GM19324 (cell line): Measurements from ENCODE around the gene GTPBP2.
"Not testable (repeated sequence)": the region's sequence is repeated elsewhere in the genome, so short reads cannot be mapped to it uniquely, and the experiment has no call there.

Source experiments
- ATAC-seq: cut with Tn5 transposase; IDR thresholded peaks from one replicate; pipeline ENCODE4 v1.9.1; 2021; ENCODE audit warnings: mild to moderate bottlenecking, moderate library complexity; ENCODE audit not compliant: unreplicated experiment, low FRiP score

Gene GTPBP2

DNA sequence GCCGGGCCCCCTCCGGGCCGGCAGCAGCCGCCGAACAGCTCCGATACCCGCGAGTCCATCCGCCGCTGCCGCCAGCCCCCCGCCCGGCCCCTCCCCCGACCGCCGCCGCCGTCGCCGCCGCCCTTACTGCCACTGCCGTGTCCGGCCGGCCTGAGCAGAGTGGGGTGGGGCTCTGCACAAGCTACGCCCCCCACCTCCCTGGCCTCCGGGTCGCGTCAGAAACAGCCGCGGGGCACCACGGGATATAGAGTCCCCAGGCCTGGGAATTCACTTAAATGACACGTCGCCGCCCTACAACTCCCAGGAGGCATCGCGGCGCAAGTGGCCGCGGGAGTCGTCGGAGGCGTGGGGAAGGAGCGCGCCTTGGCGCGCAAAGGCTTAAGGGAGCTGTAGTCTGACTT lies at the start of gene GTPBP2:
Gene GTPBP2 (minus strand): TSS at position 161 of the 401 bp plus-strand sequence. CDS start 102 bp downstream, at position 59.
- ATAC-seq, result peak; percentile 86

DNA sequence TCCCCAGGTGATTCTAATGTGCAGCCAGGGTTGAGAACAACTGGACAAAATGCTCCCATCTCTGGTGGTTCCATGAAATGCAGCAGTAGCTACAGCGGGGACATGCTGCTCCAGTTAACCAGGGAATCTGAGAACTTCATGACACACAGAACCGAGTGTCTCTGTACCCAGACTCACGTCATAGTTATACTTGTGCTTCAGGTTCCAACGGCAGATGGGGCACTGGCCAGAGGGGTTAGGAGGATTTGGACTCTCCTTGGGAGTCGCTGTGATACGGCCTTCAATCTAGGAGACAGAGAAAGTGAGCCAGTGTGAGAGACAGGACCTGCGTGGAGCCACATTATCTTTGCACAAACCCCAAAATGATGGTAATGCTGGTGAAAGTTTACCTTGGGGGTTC lies 49.3 kb upstream of the GTPBP2 start:
- ATAC-seq, result no peak

DNA sequence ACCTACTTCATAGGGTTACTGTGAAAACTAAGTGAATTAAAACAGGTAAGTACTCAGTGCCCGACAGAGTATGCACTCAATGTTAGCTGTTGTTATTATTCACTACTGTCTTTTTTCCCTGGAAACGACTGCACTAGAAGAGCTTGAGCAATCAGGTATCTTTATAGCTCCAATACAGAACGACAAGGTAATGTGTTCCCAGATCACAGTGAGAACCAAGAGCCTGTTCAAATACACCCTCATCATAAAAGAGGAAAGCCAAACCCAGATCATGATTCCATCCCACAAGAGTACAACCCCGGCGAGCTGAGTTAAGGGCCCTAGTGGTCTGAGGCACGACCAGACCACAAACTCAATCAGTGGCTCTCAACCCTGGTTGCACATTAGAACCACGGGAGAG lies 48.7 kb upstream of the GTPBP2 start:
- no peak for ATAC-seq

- no peak for ATAC-seq
These were observed 48.0 kb upstream of the GTPBP2 start for GRCh38 chr6:43676962-43677606.

DNA sequence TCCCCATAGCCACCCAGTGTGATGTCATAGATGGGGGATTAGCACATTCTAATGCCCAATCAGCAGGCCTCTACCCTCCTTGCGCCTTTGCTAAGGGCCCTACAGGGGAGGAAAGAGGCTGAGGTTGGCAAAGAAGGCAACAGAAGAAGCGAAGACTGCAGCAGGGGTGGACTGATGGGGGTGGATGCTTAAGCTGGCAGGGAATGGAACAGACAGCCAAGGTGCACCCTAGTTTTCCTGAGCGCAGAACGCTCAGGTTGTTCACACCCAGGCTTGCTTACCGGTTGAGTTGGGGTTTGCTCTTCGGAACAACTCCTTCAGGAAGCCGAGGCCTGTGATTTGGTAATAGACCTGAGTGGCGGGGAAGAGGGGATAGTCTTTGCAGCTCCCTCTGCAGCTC lies 45.9 kb upstream of the GTPBP2 start:
- no peak for ATAC-seq

GRCh38 chr6:43674291-43674690 lies 45.2 kb upstream of the GTPBP2 start:
- no peak for ATAC-seq

DNA sequence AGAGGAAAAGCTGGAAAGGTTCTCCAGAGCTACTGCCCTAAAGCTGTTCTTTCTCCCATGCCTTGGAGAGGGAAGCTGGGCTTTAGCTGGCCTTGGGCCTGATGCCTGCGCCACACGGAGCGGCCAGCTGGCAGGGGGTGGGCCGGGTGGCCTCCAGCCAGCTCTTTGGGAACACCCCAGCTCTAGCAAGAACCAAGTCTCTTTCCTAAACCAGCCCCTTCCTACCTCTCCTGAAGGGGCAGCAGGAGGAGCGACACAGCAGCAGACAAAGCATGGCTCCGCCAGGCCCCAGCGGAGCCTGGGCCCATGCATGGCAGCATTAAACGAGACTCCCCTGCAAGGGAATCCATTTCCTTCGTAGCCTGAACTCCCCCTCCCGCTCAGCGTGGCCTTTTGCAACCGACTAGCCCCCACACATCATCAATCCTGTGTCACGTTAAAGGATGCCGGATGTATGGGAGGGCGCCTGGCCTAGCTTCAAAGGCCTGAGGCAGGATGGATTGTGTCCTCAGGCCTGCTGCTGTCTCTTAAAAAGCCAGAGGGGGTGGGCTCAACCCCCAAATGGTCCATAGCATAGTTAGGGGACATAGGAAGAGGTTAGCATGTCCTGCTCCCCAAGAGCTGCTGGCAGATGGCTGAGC lies 44.5 kb upstream of the GTPBP2 start:
- ATAC-seq, result no peak

- no peak for ATAC-seq
These were observed 43.0 kb upstream of the GTPBP2 start for GRCh38 chr6:43671801-43672690.

DNA sequence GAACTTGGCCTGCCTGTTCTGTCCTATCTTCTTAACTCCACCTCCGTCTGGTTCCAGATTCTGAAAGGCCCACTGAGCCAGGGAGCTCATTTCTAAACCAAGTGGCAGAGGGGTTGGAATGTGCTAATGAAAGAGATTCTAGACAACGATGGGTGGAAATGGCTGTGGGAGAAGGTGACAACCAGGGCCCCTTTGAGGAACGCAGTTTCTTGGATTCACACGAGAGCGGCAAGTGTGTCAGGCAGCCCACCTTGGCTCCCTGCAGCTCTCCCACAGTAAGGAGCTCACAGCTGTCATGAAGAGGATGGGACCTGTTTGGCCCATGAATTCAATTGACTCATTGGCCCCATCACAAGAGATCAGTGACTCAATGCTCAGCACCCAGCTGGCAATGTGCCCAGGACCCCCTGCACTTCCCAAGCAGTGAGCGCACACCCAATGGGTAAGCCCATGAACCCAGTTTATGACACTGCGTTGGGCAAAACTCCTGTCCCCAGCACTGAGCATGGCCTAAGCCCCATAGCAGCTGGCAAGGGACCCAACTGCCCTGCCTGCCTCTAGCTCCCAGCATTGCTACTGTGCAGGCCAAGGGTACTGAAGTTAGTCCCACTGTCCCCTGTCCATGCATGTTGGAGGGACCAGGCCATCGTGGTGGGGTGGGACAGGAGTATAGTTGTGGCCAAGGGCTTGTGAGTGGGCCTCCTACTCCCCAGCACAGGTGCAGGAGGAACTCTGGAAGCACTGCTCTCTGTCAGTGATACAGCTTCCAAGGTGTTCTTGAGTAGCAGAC lies 42.1 kb upstream of the GTPBP2 start:
- no peak for ATAC-seq

DNA sequence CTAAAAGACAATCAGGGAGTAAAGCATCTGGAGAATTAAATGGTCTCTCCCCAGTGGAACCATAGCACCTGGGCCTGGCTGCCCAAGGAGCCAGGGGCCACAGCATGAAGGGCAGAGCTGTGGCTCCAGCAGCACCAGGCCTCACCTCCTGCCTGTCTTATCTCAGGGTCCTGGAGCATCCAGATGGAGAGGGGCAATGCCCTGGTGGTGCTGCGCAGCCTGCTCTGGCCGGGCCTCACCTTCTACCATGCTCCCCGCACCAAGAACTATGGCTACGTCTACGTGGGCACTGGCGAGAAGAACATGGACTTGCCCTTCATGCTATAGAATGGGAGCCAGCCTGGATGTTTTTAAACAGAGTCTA lies 41.5 kb upstream of the GTPBP2 start:
- no peak for ATAC-seq

GRCh38 chr6:43669922-43670622 lies 41.0 kb upstream of the GTPBP2 start:
- no peak for ATAC-seq

DNA sequence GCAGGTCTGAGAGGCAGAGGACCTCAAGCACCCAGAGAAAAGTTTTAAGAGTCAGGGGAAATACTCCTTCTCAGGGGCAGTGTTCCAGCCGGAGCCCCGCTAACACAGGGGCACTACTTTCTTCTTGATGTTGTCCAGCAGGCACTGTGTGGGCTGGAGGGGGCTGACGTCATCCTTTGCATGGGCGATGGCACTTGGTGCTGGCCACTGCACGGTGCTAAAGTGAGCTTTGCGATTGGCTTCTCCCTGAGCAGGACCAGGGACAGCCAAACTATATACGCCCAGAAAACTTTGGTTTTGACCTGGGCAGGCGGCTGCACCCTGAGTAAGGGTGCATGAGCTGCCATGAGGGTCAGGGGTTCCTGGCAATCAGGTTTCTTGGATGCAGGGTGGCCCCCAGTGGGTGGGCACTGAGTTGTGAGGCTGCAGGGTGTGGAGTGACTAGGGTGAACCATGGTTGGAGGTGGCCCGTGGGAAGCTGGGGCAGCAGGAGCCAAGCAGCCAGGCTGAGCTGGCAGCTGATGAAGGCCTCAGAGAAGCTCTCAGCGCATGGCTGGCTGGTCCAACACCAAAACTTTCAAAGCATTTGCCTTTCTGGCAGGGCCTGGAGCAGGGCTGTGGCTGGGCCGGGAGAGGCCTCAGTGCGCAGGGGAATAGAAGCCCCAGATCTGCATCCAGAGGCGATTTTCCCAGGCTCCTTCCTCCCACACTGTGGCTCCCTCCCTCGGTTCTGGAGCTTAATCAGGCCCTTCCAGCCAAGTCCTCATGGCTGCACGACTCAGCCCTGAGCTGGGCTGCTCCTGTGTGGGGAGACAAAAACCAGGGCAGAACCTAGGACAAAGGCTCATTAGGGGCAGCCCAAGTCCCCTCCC lies 40.2 kb upstream of the GTPBP2 start:
- ATAC-seq, result no peak

- ATAC-seq, result no peak
These were observed 39.3 kb upstream of the GTPBP2 start for GRCh38 chr6:43668151-43669028.

DNA sequence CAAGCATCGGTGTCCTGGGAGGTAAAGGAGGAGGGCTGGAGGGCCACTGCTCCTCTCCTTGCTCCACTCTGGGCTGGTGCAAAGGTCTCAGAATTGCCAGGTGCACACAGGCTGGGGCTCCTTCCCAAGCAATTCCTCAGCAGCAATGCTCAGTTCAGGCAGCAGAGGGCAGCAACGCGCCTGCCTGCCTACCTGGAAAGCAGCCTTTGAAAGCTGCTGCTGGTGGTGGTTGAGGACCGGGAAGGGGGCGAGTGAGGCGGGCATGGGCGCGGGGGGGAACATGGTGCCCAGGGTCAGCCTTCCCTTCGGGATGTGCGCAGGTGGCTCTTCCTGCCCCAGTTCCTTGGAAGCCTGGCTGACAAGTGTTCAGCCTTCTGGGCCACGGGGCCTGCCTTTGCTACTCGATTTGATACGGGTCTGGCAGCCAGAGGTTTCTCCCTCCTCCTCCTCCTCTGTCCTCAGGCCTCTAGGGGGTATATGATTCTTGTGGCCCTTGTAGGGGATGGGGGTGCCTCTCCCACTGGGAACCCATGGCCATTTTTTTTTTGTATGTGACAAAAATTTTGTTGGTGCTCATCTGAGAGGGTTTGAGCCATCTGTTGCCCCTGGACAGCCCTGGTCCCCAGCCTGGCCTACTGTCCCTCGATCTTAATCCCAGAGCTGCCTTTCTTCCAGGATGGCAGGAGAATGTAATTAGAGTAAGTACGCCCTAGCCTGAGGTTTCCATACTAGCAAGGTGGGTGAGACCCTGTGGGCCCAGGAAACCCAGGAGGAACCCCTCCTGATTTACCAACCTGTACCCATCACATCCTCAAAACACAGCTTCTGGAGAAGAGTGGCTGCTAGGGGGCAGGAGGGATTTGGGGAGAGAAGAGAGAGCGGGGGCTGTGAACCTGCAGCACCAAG lies 38.4 kb upstream of the GTPBP2 start:
- no peak for ATAC-seq

GRCh38 chr6:43666196-43666920 lies 37.3 kb upstream of the GTPBP2 start:
- ATAC-seq, result no peak

- no peak for ATAC-seq
These were observed 36.3 kb upstream of the GTPBP2 start for GRCh38 chr6:43665376-43665775.

GRCh38 chr6:43662948-43663347 lies 33.9 kb upstream of the GTPBP2 start:
- not testable (repeated sequence) for ATAC-seq
